Peyer's patch (tissue), 4 donors: Measurements from ENCODE around the gene CSRNP2.

Source experiments
- POLR2A ChIP-seq, 2 donors: fragments of 450-650 bp; IDR thresholded peaks; one replicate each; pipeline ENCODE4 v1.5.1; 2017; ENCODE audit warnings: antibody characterized with exemption in 2 of 2, mild to moderate bottlenecking in 2 of 2, moderate library complexity in 2 of 2
- TF ChIP-seq, protein P1 (sequence below), 6 experiments: fragments of 450-650 bp in 4 of 6; fragments of 200-600 bp in 2 of 6; sonication (generic) in 1 of 6; IDR thresholded peaks; one replicate each; pipeline ENCODE4 v1.5.1; 2017 to 2019; ENCODE audit warnings: antibody characterized with exemption in 6 of 6, mild to moderate bottlenecking in 3 of 6, moderate library complexity in 1 of 6

DNA sequence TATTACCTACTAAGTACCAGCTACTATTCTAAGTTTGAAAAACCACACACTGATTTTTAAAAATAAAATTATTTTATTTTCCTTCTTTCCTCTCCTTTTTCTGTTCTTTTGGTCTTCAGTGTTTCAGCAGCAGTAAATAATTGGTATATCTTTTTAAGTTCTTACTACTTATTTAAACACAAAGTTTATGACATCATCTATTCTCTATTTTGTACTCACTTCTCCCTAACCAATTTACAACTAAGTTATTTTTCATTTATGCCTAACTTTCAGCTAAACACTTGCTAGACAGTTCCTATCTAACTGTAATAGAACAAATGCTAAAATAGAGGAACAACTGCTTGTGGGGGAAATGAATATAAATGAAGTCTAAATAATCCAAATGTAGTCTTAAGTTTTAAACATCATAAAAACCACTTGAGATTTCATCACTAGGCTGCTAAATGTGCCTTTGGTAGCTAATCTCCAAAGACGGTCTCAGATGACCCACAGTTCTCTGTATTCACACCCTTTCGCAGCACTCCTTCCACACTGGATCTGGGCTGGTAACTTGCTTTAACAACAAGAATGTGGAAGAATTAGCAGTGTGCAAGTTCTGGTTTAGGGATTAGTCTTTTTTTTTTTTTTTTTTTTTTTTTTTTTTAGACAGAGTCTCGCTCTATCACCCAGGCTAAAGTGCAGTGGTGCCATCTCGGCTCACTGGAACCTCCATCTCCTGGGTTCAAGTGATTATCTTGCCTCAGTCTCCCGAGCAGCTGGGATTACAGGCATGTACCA, 48.5 kb upstream of the CSRNP2 start:
- TF ChIP-seq, protein P1, sequence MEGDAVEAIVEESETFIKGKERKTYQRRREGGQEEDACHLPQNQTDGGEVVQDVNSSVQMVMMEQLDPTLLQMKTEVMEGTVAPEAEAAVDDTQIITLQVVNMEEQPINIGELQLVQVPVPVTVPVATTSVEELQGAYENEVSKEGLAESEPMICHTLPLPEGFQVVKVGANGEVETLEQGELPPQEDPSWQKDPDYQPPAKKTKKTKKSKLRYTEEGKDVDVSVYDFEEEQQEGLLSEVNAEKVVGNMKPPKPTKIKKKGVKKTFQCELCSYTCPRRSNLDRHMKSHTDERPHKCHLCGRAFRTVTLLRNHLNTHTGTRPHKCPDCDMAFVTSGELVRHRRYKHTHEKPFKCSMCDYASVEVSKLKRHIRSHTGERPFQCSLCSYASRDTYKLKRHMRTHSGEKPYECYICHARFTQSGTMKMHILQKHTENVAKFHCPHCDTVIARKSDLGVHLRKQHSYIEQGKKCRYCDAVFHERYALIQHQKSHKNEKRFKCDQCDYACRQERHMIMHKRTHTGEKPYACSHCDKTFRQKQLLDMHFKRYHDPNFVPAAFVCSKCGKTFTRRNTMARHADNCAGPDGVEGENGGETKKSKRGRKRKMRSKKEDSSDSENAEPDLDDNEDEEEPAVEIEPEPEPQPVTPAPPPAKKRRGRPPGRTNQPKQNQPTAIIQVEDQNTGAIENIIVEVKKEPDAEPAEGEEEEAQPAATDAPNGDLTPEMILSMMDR (IDR thresholded peaks at IDR 0.05): no peak
- no peak for TF ChIP-seq POLR2A (IDR thresholded peaks at IDR 0.05)
